AG09319 (cell line): ENCODE results near the gene VWA5B2.

Experiments used
- DNase-seq: peaks from one replicate; pipeline ENCODE4 v3.0.0-alpha.2; 2010; ENCODE audit warnings: low read depth; ENCODE audit errors: extremely low read depth
- CTCF ChIP-seq: IDR thresholded peaks from 2 replicates; pipeline ENCODE4 v1.5.1; 2011; ENCODE audit warnings: low read depth, mild to moderate bottlenecking, inconsistent platforms, low read length, moderate library complexity

VWA5B2 gene

DNA sequence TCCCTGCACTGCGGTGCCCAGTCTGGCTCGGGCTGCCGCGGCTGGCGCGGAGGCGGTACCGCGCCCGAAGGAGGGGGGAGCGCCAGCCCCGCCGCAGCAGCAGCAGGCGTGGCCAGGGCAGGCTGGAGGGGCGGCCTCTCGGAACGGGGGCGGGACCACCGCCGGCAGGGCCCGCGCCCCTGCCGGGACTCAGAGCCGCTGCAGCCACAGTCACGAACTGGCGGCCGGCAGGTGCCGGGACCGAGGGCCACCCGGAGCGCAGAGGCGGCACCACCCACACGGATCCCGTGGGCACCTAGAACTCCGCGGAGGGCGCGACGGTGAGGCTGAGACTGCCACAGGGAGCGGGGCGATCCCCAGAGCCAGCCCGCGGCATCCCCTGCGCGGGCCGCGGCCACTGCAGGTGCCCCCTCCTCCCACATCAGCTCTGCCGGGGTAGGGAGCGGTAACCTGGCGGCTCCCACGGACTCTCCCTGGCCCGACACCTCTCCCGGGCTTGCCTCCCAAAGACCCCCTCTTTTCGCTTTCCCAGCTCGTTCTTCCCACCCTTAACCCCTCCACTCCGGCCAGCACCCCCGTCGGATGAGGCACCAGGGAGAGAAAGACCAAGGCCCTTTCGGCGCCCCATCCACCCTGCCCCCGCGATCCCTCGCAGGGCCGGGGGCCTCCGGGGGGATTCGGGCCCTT lies at the start of gene VWA5B2:
TSS of gene VWA5B2 (plus strand) at position 192 of the 687 bp plus-strand sequence. CDS start 944 bp downstream, outside the sequence.
- DNase-seq: no peak
- no peak; the same call in 1 of the 2 replicates for TF ChIP-seq CTCF

DNA sequence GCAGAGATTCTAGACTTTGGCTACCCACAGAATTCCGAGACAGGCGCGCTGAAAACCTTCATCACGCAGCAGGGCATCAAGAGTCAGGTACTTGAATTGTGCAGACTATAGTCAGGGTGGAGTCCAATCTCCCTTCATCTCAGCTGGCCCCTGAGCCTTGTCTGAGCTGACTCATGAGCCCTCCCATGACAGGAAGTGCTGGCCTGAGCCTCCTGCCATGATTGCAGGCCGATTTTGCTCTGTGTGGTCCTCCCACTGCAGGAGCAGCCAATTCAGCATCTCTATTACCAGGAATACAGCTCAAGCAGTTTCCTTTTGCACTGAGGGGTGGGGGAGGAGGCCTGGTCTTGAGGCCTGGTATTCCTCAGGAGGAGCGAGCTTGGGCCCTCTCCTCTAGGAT lies 49.2 kb upstream of the VWA5B2 start:
- no peak for DNase-seq
- no peak for TF ChIP-seq CTCF

DNA sequence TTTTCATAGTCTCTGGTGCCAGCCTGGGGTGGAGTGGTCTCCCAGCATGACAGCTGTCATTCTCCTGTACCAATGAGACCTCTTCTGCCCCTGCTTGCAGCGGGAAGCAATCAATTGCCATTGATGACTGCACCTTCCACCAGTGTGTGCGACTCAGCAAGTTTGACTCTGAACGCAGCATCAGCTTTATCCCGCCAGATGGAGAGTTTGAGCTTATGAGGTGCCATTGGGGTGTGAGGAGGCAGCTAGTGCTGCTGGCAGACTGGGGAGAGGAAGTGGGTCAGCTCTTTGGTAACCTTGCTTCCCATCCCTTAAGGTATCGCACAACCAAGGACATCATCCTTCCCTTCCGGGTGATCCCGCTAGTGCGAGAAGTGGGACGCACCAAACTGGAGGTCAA lies 47.8 kb upstream of the VWA5B2 start:
- no peak for TF ChIP-seq CTCF
- no peak for DNase-seq

- no peak for DNase-seq
- no peak for TF ChIP-seq CTCF
Measured at GRCh38 chr3:184183679-184184078, 45.7 kb upstream of the VWA5B2 start.

- DNase-seq: no peak
- no peak for TF ChIP-seq CTCF
Measured at GRCh38 chr3:184184546-184185230, 44.7 kb upstream of the VWA5B2 start.

GRCh38 chr3:184185461-184186183 lies 43.8 kb upstream of the VWA5B2 start:
- TF ChIP-seq CTCF: no peak
- DNase-seq: peak; percentile 98

- DNase-seq: no peak
- TF ChIP-seq CTCF: no peak
Measured at GRCh38 chr3:184186184-184186901, 43.0 kb upstream of the VWA5B2 start, which contains the start of gene ABCF3. ABCF3 (plus strand) TSS chr3:184186199; CDS start chr3:184186208, 9 bp downstream.
